IMR-90 (cell line): ENCODE measurements around the gene BCL2L11.

ENCODE experiments used
- CTCF ChIP-seq: conservative IDR thresholded peaks from 2 replicates; pipeline ENCODE4 v1.5.1; 2012; ENCODE audit warnings: mild to moderate bottlenecking, low read depth, low read length, improper control_type of control experiment
- ELK1 ChIP-seq: fragments of 150-350 bp; IDR thresholded peaks from 2 replicates; pipeline ENCODE4 v1.6.1; 2016; ENCODE audit warnings: low read depth, mild to moderate bottlenecking, low read length, moderate library complexity, borderline replicate concordance
- MXI1 ChIP-seq: IDR thresholded peaks from 2 replicates; pipeline ENCODE4 v1.6.1; 2012; ENCODE audit warnings: low read depth, mild to moderate bottlenecking, low read length, moderate library complexity, borderline replicate concordance
- POLR2A ChIP-seq: IDR thresholded peaks from 2 replicates; pipeline ENCODE4 v1.6.1; 2012; ENCODE audit warnings: mild to moderate bottlenecking, low read depth, low read length
- SMC3 ChIP-seq: fragments of 150-350 bp; IDR thresholded peaks from 2 replicates; pipeline ENCODE4 v1.6.1; 2016; ENCODE audit warnings: low read depth, mild to moderate bottlenecking, antibody characterized with exemption, low read length, moderate library complexity

DNA sequence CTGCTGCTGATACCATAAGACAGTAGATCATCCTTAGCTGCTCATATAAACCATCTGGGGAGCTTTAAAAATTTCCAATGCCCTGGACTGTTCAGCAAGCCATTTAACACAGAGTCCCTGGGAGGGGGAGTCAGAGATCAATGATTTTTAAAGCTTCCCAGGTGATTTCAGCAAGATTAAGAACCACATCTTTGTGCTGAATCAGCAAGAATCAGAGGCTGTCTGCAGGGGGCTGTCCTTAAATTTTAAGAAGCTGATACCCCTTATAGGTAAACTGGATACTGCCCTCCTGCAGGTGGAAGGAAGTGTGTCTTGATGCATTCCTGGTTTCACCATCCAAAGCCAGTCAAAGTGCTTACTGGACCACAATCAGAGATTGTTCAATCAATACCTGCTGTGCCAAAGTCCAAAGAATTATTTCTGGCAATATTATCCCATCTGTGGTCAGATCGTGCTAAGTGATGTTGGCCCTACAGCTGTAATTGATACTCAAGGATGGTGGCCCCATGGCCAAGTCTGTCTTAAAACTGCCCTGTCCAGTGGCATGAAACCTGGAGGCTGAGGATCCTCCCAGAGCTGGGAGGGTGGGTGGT lies 72.2 kb downstream of the BCL2L11 start:
- TF ChIP-seq CTCF, result no peak
- no peak for TF ChIP-seq ELK1
- no peak for TF ChIP-seq SMC3
- no peak for TF ChIP-seq MXI1
- no peak for TF ChIP-seq POLR2A
